H1 (cell line): ENCODE results near the gene SEMA3G.

Source experiments
- EP300 ChIP-seq, 2 experiments: IDR thresholded peaks; 1 replicate in 1 of 2; 2 replicates in 1 of 2; pipeline ENCODE4 v1.6.1; 2011 to 2012; ENCODE audit warnings: low read depth in 2 of 2, low read length in 2 of 2, mild to moderate bottlenecking in 2 of 2, borderline replicate concordance in 1 of 2, inconsistent platforms in 1 of 2, moderate library complexity in 1 of 2
- POLR2A ChIP-seq, 2 experiments: IDR thresholded peaks; 1 replicate in 1 of 2; 2 replicates in 1 of 2; pipeline ENCODE4 v1.6.1; 2011; ENCODE audit warnings: low read depth in 2 of 2, low read length in 2 of 2, mild to moderate bottlenecking in 2 of 2; ENCODE audit errors: control extremely low read depth in 1 of 2
- SUZ12 ChIP-seq: fragments of 200-600 bp; sonication (generic); IDR thresholded peaks from 2 replicates; pipeline ENCODE4 v1.6.1; 2012; ENCODE audit warnings: mild to moderate bottlenecking, inconsistent platforms, low read length, moderate library complexity, mixed read lengths
- YY1 ChIP-seq: IDR thresholded peaks from 2 replicates; pipeline ENCODE4 v1.6.1; 2011; ENCODE audit warnings: low read depth, mild to moderate bottlenecking, low read length
- TF ChIP-seq, protein P1 (sequence below), 3 experiments: IDR thresholded peaks; 1 replicate in 2 of 3; 2 replicates in 1 of 3; pipeline versions ENCODE4 v1.5.1 to v1.6.1; 2011; ENCODE audit warnings: low read length in 3 of 3, mild to moderate bottlenecking in 3 of 3, inconsistent platforms in 2 of 3, low read depth in 1 of 3, moderate library complexity in 1 of 3; ENCODE audit not compliant: insufficient read depth in 1 of 3; ENCODE audit errors: control extremely low read depth in 1 of 3

DNA sequence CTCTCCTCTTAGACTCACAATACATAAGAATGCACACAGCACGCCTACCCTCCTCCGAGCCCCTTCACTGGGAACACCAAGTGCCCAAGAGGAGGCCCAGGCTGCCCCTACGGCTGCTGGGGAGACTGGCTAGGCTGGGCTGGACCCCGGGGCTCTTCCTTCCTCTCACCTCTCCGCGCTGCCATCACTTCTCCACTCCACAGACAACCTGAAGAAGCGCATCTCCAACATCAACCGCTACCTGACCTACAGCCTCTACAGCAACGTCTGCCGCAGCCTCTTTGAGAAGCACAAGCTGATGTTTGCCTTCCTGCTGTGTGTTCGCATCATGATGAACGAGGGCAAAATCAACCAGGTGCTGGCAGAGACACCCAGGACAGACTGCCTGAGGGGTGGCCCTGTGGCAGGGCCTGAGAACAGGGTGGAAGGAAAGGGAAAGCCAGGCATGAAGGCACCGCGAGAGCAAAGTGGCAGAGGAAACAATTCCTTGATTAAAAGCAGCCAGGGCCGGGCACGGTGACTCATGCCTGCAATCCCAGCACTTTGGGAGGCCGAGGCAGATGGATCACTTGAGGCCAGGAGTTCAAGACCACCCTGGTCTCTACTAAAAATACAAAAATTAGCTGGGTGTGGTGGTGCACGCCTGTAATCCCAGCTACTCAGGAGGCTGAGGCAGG lies 51.6 kb downstream of the SEMA3G start:
- TF ChIP-seq EP300 (IDR thresholded peaks at IDR 0.05; ENCODE audit: borderline replicate concordance in 1 of 2, low read depth in 2 of 2, low read length in 2 of 2) (no peak), POLR2A (IDR thresholded peaks at IDR 0.05; ENCODE audit: control extremely low read depth in 1 of 2, low read depth in 2 of 2, low read length in 2 of 2) (no peak), YY1 (no peak), SUZ12 (no peak)
- TF ChIP-seq, protein P1, sequence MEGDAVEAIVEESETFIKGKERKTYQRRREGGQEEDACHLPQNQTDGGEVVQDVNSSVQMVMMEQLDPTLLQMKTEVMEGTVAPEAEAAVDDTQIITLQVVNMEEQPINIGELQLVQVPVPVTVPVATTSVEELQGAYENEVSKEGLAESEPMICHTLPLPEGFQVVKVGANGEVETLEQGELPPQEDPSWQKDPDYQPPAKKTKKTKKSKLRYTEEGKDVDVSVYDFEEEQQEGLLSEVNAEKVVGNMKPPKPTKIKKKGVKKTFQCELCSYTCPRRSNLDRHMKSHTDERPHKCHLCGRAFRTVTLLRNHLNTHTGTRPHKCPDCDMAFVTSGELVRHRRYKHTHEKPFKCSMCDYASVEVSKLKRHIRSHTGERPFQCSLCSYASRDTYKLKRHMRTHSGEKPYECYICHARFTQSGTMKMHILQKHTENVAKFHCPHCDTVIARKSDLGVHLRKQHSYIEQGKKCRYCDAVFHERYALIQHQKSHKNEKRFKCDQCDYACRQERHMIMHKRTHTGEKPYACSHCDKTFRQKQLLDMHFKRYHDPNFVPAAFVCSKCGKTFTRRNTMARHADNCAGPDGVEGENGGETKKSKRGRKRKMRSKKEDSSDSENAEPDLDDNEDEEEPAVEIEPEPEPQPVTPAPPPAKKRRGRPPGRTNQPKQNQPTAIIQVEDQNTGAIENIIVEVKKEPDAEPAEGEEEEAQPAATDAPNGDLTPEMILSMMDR (IDR thresholded peaks at IDR 0.05; ENCODE audit: control extremely low read depth in 1 of 3, insufficient read depth in 1 of 3, low read depth in 1 of 3, low read length in 3 of 3) = no peak
